PC-9 (cell line): ENCODE measurements around the gene PDIA5. TPM values are rescaled to one million over a fixed set of nuclear protein-coding genes. Genes with fewer than 3 reads are reported as not detected.

Experiments used
- BruUV-seq: library from RNA; stranded (reverse); fragments of 400-500 nt; replicated peaks from 2 replicates; lab custom pipeline; 2021; lab: Mats Ljungman, UMichigan
- CTCF ChIA-PET: fragments of 300-600 bp; sonication (Branson Sonifier 250); formaldehyde crosslinking; loops from one replicate; lab custom pipeline; 2022; ENCODE audit warnings: antibody characterized with exemption; lab: Charles Lee
- POLR2A ChIA-PET: fragments of 300-600 bp; sonication (Branson Sonifier 250); formaldehyde crosslinking; loops from one replicate; lab custom pipeline; 2022; ENCODE audit warnings: antibody characterized with exemption; ENCODE audit not compliant: unreplicated experiment; lab: Charles Lee
- DNase-seq, 2 experiments: peaks; one replicate each; pipeline versions ENCODE4 v3.0.0 to v3.0.0-alpha.2; 2015 to 2022; ENCODE audit warnings: mixed read lengths in 1 of 2
- H2AFZ ChIP-seq: fragments of 200-600 bp; sonication (generic); 2 replicates; pipeline ENCODE4 v1.8.1; 2017; ENCODE audit warnings: antibody characterized with exemption
- H3F3A ChIP-seq: fragments of 200-600 bp; sonication (generic); 2 replicates; pipeline ENCODE4 v1.8.1; 2017; ENCODE audit warnings: antibody characterized with exemption, mild to moderate bottlenecking, low read depth; ENCODE audit not compliant: insufficient read depth
- H3K27ac ChIP-seq: fragments of 200-600 bp; sonication (generic); 2 replicates; pipeline ENCODE4 v1.6.1; 2016; ENCODE audit warnings: mixed run types
- H3K27me3 ChIP-seq: fragments of 200-600 bp; sonication (generic); 2 replicates; pipeline ENCODE4 v1.6.1; 2016; ENCODE audit warnings: low read depth, mixed run types; ENCODE audit not compliant: insufficient read depth
- H3K36me3 ChIP-seq: fragments of 200-600 bp; sonication (generic); 2 replicates; pipeline ENCODE4 v1.6.1; 2016; ENCODE audit warnings: low read depth, mixed run types
- H3K4me1 ChIP-seq: fragments of 200-600 bp; sonication (generic); replicated peaks from 2 replicates; pipeline ENCODE4 v1.6.1; 2016; ENCODE audit warnings: mixed run types; ENCODE audit not compliant: insufficient read depth
- H3K4me2 ChIP-seq: fragments of 200-600 bp; sonication (generic); 2 replicates; pipeline ENCODE4 v1.6.1; 2017; ENCODE audit warnings: mixed run types
- H3K4me3 ChIP-seq: fragments of 200-600 bp; sonication (generic); 2 replicates; pipeline ENCODE4 v1.6.1; 2016; ENCODE audit warnings: mixed run types
- H3K79me2 ChIP-seq: fragments of 200-600 bp; sonication (generic); 2 replicates; pipeline ENCODE4 v1.6.1; 2017; ENCODE audit warnings: low read depth, mixed run types
- H3K9me2 ChIP-seq: fragments of 200-600 bp; sonication (generic); 2 replicates; pipeline ENCODE4 v1.8.1; 2017; ENCODE audit warnings: mild to moderate bottlenecking; ENCODE audit not compliant: insufficient read depth
- H3K9me3 ChIP-seq: fragments of 200-600 bp; sonication (generic); 2 replicates; pipeline ENCODE4 v1.8.1; 2016; ENCODE audit warnings: low read depth; ENCODE audit not compliant: insufficient read depth
- H4K20me1 ChIP-seq: fragments of 200-600 bp; sonication (generic); 2 replicates; pipeline ENCODE4 v1.8.1; 2017; ENCODE audit not compliant: insufficient read depth
- EZH2 ChIP-seq: fragments of 200-600 bp; sonication (generic); IDR thresholded peaks from 2 replicates; pipeline ENCODE4 v1.8.0; 2017; ENCODE audit warnings: antibody characterized with exemption, low read depth
- intact Hi-C: fragments of 100-400 bp; cut with micrococcal nuclease; formaldehyde crosslinking; loops from one replicate; pipeline ENCODE4 v1.10.0; 2022; ENCODE audit not compliant: unreplicated experiment
- total RNA-seq: library from RNA; stranded (reverse); gene quantifications from 2 replicates; pipeline ENCODE4 v1.2.3, GENCODE V29; 2021
- TF ChIP-seq, protein P1 (sequence below): fragments of 200-600 bp; sonication (generic); conservative IDR thresholded peaks from 2 replicates; pipeline ENCODE4 v1.6.1; 2017; ENCODE audit warnings: mixed run types, antibody characterized with exemption, mild to moderate bottlenecking, moderate library complexity

Gene PDIA5
- total RNA-seq, 1 experiment from 2014 or later = 31.7 TPM

DNA sequence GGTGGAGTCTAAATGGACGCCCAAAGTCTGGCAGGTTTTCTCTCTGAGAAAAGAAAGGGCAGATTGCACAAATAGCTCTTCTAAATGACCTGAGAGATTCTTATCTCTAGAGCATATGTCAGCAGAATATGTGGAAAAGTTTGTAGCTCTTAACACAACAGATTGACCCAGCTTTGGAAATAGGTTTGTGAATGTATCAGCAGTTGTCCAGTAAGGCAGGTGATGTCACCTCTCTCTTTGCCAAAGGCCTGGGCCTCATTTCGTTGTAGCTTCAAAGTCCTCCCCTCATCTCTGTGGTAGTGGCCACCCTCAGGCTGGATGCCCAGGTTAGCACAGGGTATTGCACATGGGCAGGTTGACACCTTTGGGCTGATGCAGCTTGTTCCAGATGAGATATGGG, 36.0 kb downstream of the PDIA5 start:
- intact Hi-C loops = no loop called here
- no peak for DNase-seq
- no peaks in the 10 kb centered on the region for H3K9me2 ChIP-seq
- H3K27me3 ChIP-seq = no peaks in the 10 kb centered on the region
- H4K20me1 ChIP-seq = no peaks in the 10 kb centered on the region
- H3K27ac ChIP-seq = no peak overlapping the region
- H3K79me2 ChIP-seq = no peaks in the 10 kb centered on the region
- TF ChIP-seq, protein P1, sequence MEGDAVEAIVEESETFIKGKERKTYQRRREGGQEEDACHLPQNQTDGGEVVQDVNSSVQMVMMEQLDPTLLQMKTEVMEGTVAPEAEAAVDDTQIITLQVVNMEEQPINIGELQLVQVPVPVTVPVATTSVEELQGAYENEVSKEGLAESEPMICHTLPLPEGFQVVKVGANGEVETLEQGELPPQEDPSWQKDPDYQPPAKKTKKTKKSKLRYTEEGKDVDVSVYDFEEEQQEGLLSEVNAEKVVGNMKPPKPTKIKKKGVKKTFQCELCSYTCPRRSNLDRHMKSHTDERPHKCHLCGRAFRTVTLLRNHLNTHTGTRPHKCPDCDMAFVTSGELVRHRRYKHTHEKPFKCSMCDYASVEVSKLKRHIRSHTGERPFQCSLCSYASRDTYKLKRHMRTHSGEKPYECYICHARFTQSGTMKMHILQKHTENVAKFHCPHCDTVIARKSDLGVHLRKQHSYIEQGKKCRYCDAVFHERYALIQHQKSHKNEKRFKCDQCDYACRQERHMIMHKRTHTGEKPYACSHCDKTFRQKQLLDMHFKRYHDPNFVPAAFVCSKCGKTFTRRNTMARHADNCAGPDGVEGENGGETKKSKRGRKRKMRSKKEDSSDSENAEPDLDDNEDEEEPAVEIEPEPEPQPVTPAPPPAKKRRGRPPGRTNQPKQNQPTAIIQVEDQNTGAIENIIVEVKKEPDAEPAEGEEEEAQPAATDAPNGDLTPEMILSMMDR = no peak
- no peak for TF ChIP-seq EZH2
- no peak overlapping the region for H3K4me2 ChIP-seq
- H2AFZ ChIP-seq = no peak overlapping the region
- BruUV-seq = no TSS peak
- H3K9me3 ChIP-seq = no peaks in the 10 kb centered on the region
- no peaks in the 10 kb centered on the region for H3K4me1 ChIP-seq
- CTCF ChIA-PET = no interaction called here
- no peaks in the 10 kb centered on the region for H3F3A ChIP-seq
- POLR2A ChIA-PET = interaction anchor here (0.6 to 0.7 kb wide), 2 partner anchors 224 to 557 kb away, joined by 3 to 5 read pairs; no protein-coding TSS in a partner anchor
- no peaks in the 10 kb centered on the region for H3K36me3 ChIP-seq
- no peak overlapping the region for H3K4me3 ChIP-seq

DNA sequence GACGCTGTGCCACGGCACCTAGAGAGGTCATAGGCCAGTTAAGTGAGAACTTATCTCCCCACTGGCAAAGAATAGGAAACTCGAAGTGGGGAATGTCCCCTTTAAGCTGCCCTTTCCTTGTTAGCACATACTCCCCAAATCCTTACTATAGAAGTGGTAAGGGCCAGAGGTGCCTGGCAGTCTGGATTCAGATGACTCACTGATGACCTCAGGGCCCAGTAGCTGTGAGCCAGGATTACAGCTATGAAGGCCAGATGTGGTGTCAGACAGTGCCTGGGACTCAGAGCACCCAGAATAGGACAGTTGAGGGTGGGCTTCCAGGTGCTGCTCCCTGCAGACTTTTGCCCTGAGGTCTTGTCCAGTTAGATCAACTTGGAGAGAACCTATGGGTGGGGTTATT, 37.7 kb downstream of the PDIA5 start:
- TF ChIP-seq, protein P1 = no peak
- TF ChIP-seq EZH2 = no peak
- intact Hi-C loops = no loop called here
- POLR2A ChIA-PET = interaction anchor here (0.6 kb wide), 1 partner anchor 688 kb away, joined by 7 read pairs; the partner anchor contains the start of gene WDR5B
- Histone ChIP-seq H3K27ac (no peak overlapping the region), H3K4me1 (no peaks in the 10 kb centered on the region), H3K9me3 (no peaks in the 10 kb centered on the region), H3F3A (no peaks in the 10 kb centered on the region), H3K9me2 (no peaks in the 10 kb centered on the region), H2AFZ (no peak overlapping the region), H4K20me1 (no peaks in the 10 kb centered on the region), H3K4me2 (no peak overlapping the region), H3K4me3 (no peak overlapping the region), H3K79me2 (no peaks in the 10 kb centered on the region), H3K36me3 (no peaks in the 10 kb centered on the region; the same call in 1 of the 2 replicates), H3K27me3 (no peaks in the 10 kb centered on the region)
- peak in 1 of 2 experiments; percentile 11 for DNase-seq
- CTCF ChIA-PET = no interaction called here
- BruUV-seq = no TSS peak

DNA sequence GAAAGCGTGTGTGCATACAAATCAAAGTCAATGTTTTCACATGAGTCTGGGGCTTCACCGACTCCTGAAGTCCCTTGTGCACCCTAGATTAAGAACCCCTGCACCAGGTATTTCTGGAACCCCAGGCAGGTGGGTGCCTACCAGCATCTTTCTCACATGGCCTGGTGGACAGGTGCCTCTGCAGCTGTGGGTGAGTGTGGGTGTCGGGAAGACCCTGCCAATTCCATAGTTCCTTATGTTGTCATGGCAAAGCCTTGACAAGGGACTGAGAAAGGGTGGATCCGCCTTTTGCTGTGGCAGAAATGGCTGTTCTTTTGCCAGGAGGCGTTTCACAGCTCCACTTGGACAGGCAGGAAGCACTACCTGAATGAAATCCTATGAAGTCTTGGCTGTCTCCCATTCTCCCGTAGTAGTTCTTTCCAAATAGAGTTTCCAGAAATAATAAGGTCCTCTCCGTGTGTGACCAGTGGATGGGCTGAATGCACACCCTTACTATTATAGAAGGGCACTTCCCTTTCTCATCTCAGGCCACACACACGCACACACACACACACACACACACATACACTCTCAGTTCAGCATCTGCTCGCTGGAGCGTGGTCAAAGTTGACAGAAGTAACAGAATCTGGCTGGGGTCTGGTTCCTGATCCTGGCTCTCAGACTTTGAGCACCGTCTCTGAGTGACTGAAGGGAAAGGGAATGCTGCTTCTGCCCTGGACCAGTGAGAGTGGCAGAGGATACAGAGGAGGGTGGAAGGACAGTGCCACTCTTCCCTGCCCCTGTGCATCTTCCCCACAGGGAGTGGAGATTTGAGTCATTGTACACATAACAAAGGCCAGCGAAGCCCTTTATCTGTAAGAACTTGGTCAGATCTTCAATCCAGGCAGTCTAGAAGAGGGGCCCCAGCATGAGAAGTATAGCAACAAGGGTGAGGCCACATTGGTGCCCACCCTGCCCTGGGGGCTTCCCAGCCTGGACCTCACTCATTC, 38.7 kb downstream of the PDIA5 start:
- intact Hi-C loops = no loop called here
- Histone ChIP-seq H3K4me2 (no peak overlapping the region), H3K27me3 (no peaks in the 10 kb centered on the region), H3K27ac (no peak overlapping the region), H4K20me1 (no peaks in the 10 kb centered on the region), H3K79me2 (no peaks in the 10 kb centered on the region), H2AFZ (no peak overlapping the region), H3K9me3 (no peaks in the 10 kb centered on the region), H3K4me3 (no peak overlapping the region), H3K9me2 (no peaks in the 10 kb centered on the region), H3F3A (no peaks in the 10 kb centered on the region), H3K4me1 (no peaks in the 10 kb centered on the region), H3K36me3 (no peaks in the 10 kb centered on the region; the same call in 1 of the 2 replicates)
- DNase-seq = no peak
- ChIA-PET POLR2A (interaction anchor here (0.6 kb wide), 1 partner anchor 689 kb away, joined by 7 read pairs; the partner anchor contains the start of gene WDR5B), CTCF (no interaction called here)
- BruUV-seq = TSS peak; percentile 12
- TF ChIP-seq EZH2 = no peak
- TF ChIP-seq, protein P1 = no peak
